Adrenal gland (tissue), 5 donors: ENCODE measurements around the gene GDF7.

ENCODE experiments used
- POLR2A ChIP-seq, 2 donors: fragments of 450-650 bp; IDR thresholded peaks; one replicate each; pipeline ENCODE4 v1.6.1; 2017; ENCODE audit warnings: antibody characterized with exemption in 2 of 2, mild to moderate bottlenecking in 2 of 2, moderate library complexity in 1 of 2
- TF ChIP-seq, protein P1 (sequence below), 6 experiments: fragments of 450-650 bp in 4 of 6; fragments of 200-600 bp in 2 of 6; sonication (generic) in 1 of 6; IDR thresholded peaks; 1 replicate in 5 of 6; 2 replicates in 1 of 6; pipeline versions ENCODE4 v1.5.1 to v1.8.0; 2016 to 2021; ENCODE audit warnings: antibody characterized with exemption in 6 of 6, mild to moderate bottlenecking in 2 of 6, moderate library complexity in 1 of 6
- donor health status: DM: no; HTN: no; CAD: no.

DNA sequence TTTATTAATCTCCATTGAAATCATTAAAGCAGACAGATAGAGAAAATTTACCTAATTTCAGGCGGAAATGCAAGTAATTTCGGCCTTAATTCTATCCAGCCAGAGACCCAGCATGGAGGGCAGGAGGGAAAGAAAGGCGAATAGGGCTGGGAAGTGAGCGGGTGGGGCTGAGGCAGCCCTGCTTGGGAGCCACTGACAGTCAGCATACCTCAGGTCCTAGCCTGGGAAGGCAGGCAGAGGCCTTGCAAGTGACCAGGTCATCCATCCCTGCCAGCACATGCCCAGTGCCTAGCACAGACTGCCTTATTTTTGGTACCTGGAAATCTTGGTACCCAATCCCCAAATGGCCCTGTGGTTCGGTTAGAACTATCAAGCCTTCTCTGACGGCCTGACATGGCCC, 1.5 kb downstream of the GDF7 start:
- TF ChIP-seq, protein P1, sequence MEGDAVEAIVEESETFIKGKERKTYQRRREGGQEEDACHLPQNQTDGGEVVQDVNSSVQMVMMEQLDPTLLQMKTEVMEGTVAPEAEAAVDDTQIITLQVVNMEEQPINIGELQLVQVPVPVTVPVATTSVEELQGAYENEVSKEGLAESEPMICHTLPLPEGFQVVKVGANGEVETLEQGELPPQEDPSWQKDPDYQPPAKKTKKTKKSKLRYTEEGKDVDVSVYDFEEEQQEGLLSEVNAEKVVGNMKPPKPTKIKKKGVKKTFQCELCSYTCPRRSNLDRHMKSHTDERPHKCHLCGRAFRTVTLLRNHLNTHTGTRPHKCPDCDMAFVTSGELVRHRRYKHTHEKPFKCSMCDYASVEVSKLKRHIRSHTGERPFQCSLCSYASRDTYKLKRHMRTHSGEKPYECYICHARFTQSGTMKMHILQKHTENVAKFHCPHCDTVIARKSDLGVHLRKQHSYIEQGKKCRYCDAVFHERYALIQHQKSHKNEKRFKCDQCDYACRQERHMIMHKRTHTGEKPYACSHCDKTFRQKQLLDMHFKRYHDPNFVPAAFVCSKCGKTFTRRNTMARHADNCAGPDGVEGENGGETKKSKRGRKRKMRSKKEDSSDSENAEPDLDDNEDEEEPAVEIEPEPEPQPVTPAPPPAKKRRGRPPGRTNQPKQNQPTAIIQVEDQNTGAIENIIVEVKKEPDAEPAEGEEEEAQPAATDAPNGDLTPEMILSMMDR (IDR thresholded peaks at IDR 0.05), result no peak
- TF ChIP-seq POLR2A (IDR thresholded peaks at IDR 0.05), result no peak
